ENCODE data around the gene BDH1. TPM values are rescaled to one million over a fixed set of nuclear protein-coding genes. Genes with fewer than 3 reads are reported as not detected.
A peak's percentile ranks its signal among the peaks of the same experiment; 100 is the strongest.
"Not testable (repeated sequence)": the region's sequence is repeated elsewhere in the genome, so short reads cannot be mapped to it uniquely, and the experiment has no call there.

Gene BDH1, protein sequence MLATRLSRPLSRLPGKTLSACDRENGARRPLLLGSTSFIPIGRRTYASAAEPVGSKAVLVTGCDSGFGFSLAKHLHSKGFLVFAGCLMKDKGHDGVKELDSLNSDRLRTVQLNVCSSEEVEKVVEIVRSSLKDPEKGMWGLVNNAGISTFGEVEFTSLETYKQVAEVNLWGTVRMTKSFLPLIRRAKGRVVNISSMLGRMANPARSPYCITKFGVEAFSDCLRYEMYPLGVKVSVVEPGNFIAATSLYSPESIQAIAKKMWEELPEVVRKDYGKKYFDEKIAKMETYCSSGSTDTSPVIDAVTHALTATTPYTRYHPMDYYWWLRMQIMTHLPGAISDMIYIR
- polyA plus RNA-seq (ENCODE audit: insufficient read length in 12 of 12): 10 to 100 TPM in 2 of 12 donors, 1 to 10 TPM in 9, not detected in 1; 2.3 to 21.6 (median 4.9) TPM
- long read RNA-seq, donor 1, transcript BDH1-202 (7 exons, 3,455 nt): major isoform, 20 of 27 reads
- long read RNA-seq, donor 1, partial matches to known transcripts: 0 of 27 reads
- long read RNA-seq, donor 1, other reads (novel, unspliced or antisense): 0 of 27 reads
- long read RNA-seq, donor 2, partial matches to known transcripts: 0 of 1 reads
- long read RNA-seq, donor 2, other reads (novel, unspliced or antisense): 0 of 1 reads
- long read RNA-seq, donor 3, partial matches to known transcripts: 0 of 2 reads
- long read RNA-seq, donor 3, other reads (novel, unspliced or antisense): 0 of 2 reads
- long read RNA-seq, donor 4: 0 reads
- long read RNA-seq, donor 5: 0 reads
- long read RNA-seq, donor 6: 0 reads
- long read RNA-seq, donor 7: 0 reads
- long read RNA-seq, donor 8: 0 reads
- long read RNA-seq, donor 9, partial matches to known transcripts: 0 of 1 reads
- long read RNA-seq, donor 9, other reads (novel, unspliced or antisense): 0 of 1 reads
- long read RNA-seq, donor 10: 0 reads
- long read RNA-seq, donor 11, partial matches to known transcripts: 0 of 2 reads
- long read RNA-seq, donor 11, other reads (novel, unspliced or antisense): 0 of 2 reads

GRCh38 chr3:197555281-197556261, at the start of gene BDH1:
Gene BDH1, minus strand, starts transcription at chr3:197555968. Its CDS starts 9,525 bp downstream, at chr3:197546443.
- peak; percentile 25 for DNase-seq

- DNase-seq: no peak
Observed at GRCh38 chr3:197603317-197603933, 47.7 kb upstream of the BDH1 start.

DNA sequence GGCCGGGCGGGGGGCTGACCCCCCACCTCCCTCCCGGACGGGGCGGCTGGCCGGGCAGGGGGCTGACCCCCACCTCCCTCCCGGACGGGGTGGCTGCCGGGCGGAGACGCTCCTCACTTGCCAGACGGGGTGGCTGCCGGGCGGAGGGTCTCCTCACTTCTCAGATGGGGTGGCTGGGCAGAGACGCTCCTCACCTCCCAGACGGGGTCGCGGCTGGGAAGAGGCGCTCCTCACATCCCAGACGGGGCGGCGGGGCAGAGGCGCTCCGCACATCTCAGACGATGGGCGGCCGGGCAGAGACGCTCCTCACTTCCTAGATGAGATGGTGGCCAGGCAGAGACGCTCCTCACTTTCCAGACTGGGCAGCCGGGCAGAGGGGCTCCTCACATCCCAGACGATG, 46.6 kb upstream of the BDH1 start:
- not testable (repeated sequence) for DNase-seq

DNA sequence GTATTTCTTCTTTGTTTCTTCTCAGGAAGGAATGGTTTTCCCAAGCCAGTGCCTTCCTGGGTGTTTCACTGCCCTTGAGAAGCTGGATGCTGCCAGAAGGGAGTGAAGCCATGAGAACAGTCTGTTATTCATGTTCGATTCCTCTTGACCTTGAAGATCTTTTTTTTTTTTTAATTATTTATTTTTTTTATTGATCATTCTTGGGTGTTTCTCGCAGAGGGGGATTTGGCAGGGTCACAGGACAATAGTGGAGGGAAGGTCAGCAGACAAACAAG, 45.7 kb upstream of the BDH1 start:
- DNase-seq: not testable (repeated sequence)

DNA sequence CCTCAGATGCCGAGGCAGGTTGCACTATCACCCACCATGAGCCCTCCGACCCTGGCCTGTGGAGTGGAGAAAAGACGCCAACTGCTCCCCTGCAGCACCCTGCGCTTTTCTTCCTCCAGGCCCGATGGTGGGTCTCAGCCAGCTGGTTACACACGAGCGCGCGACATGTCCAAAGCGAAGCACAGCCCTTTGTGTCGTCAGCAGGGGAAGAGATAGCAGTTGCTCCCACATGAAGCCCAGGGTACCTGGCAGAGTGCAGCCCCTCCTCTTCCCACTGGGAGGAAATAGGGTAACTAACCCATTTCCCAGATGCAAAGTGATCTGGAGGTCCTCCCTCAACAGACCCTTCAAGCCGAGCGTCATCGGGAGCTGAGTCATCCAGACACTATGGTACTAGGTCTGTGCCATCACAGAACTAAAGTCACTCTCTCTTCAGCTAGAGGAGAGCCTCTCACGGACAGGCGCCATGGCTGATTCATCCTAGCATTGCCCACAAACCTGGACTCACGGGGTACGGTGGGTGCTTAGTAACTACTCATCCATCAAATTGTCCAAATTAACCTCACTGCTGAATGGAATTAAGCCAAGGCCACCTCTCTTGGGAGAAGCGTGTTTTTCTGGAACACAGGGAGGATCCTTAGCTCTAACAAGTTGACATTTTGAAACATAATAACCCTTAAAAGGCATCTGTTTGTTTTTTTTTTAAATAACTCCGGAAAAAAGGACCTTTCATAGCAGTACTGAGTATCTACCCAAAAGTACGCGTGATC, 45.2 kb upstream of the BDH1 start:
- no peak for DNase-seq

DNA sequence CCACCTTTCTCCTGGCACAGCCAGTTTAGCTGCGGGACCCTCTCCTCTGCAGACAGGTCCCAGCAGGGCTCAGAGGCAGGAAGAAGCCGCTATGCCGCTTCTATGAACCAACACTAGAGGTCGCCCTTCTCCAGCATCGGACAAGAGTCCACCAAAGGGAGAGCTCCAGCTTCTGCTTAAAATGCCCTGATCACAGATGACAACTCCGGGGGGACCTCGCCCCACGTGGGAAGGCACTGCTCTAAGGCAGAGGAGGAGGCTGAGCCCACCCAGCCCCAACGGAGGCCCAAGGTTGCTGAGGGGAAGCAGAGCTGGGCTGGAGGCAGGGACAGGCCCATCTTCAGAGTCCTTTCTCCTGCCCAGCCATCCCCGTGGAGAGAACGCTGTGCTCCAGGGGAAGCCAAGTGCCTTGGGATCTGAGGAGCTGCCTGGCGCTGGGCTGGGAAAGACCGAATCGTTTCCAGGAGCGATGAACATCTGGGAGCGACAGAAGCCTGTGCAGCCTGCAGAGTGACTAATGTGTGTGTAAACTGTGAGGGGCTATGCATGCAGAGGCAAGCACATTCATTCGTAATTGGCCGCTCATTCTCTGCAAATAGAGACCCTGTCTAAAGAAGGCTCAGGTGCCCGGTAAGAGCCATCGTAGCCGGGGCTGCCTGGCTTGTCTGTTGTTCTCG, 43.5 kb upstream of the BDH1 start:
- DNase-seq: peak; percentile 71

GRCh38 chr3:197598404-197598980, 42.7 kb upstream of the BDH1 start:
- no peak for DNase-seq

DNA sequence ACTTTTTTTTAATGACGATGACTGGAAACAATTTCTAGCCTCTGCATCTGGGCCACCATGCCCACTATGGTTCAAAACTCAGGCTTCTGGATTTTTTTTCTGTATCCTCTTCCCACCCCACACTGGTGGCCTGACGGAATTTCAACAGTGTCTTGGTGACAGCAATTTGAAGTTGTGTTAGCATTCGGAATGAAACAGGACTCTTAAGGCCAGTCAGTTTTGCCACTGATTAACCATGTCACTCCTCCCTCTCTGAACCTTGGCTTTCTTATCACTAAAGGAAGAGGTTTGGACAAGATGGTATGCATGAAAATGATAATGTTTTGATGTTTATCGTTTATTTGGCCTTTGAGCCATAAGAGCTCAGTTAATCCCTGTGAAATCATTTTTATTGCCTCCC, 41.6 kb upstream of the BDH1 start:
- no peak for DNase-seq

GRCh38 chr3:197595470-197596185, 39.9 kb upstream of the BDH1 start:
- no peak for DNase-seq

DNA sequence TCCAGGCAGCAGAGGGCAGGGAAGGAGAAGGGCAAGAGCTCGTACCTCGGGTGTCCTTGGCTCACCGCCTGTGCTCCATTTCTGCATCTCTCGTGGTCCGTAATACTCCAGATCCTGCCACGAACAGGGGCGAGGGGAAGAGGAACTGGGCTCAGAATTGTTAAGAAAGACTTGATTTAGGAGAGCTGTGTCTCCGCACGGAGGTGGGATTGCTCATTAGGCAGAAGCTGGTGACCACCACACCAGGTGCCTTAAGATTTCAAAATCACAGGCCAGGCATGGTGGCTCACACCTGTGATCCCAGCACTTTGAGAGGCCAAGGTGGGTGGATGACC, 37.2 kb upstream of the BDH1 start:
- no peak for DNase-seq

- no peak for DNase-seq
Observed at GRCh38 chr3:197592361-197593045, 36.7 kb upstream of the BDH1 start.

GRCh38 chr3:197591816-197592215, 36.0 kb upstream of the BDH1 start:
- no peak for DNase-seq

DNA sequence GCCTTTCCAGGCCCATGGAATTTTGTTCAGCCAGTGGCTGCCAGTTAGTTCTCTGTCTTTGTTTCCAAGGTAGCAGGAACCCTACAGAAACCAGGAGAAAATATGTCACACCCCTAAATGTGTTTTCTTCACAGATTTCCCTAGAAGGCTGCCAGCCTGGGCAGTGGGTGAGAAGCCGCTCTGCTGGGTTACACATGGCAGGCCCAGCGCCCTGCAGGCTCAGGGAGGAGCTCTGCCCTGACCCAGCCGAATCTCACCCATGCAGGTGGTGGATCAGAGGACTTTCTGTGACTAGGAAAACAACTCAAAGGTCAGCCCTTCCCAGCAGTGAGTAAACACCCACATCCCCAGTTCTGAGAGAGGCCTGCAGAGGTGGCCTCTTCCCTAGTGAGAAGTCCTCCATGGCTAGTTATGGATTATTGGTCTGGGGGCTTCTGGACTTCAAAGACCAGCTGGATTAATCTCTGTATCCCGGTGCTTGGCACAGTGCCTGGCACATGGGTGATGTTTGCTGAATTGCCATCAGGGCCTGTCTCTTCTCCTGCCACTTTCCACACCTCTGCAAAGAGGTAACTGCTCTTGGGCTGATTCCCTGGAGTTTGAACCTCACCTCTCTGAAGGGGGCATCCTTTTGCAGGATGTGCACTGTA, 34.7 kb upstream of the BDH1 start:
- DNase-seq: no peak

GRCh38 chr3:197589545-197589944, 33.8 kb upstream of the BDH1 start:
- no peak for DNase-seq

DNA sequence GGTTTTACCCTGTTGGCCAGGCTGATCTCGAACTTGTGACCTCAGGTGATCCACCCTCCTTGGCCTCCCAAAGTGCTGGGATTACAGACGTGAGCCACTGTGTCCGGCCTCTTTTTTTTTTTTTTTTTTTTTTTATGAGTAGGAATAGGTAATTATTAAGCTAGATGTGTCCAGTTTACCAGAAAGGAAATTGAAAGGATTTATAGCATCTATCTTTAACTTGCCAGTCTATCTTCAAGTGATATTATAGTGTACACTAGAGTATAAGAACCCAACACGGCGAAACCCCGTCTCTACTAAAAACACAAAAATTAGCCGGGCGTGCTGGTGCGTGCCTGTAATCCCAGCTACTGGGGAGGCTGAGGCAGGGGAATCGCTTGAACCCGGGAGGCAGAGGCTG, 31.0 kb upstream of the BDH1 start:
- DNase-seq: not testable (repeated sequence)

DNA sequence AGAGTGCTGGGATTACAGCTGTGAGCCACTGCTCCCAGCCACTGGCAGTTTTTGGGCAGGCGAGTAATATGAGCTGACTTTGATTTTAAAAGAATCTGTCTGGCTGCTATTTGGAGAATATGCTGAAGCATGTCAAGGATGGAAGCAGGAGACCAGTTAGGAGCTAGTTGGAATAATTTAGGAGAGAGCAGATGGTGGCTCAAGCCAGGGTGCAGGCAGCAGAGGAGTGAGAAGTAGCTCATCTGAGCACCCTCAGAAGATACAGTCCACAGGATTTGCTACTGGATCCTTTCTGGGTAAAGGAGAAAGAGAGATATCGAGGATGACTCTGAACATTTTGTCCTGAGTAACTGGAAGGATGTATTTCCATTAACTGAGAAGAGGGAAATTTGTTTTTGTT, 30.4 kb upstream of the BDH1 start:
- DNase-seq: no peak

DNA sequence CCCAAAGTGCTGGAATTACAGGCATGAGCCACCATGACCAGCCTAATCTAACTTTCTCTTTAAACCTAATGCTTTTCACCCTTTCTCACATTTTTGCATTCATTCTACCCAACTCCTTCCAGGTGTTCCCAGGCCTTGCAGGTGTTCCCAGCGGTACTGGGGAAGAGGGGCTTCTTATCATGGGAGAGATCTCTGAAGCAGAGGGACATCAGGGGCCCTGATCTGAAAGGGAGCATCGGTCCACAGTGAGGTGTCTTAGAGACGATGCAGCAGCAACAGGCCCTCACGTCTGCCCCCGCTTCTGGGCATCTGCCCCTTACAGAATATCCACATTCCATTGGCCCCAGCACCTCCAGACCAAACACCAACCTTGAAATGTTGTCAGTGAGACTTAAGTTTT, 29.0 kb upstream of the BDH1 start:
- DNase-seq: no peak

DNA sequence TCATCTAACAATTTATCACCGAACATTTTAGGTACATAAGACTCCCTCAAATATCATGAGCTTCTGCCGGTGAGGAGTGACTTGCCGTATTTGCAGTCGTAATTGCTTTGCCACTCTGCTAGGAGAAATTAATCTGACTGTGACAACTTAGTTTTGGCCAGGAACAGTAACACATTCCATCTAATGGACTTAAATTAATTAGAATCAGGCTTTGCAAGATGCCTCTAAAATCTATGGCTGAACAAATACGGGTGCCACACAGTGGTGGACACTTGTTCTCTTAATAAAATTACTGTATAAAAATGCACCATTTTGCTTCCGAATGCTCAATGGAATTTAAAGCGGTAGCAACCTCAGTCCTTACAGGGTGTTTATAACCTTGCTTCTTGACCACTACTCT, 27.6 kb upstream of the BDH1 start:
- DNase-seq: no peak
